Islet precursor cell (in vitro differentiated cells): ENCODE measurements around the gene DHRS7.

Experiments
- DNase-seq: peaks from one replicate; pipeline ENCODE4 v3.0.0-alpha.2; 2018

The DHRS7 gene

GRCh38 chr14:60184905-60185555 lies 19.8 kb upstream of the DHRS7 start:
- no peak for DNase-seq

GRCh38 chr14:60184146-60184904 lies 19.1 kb upstream of the DHRS7 start:
- no peak for DNase-seq

DNA sequence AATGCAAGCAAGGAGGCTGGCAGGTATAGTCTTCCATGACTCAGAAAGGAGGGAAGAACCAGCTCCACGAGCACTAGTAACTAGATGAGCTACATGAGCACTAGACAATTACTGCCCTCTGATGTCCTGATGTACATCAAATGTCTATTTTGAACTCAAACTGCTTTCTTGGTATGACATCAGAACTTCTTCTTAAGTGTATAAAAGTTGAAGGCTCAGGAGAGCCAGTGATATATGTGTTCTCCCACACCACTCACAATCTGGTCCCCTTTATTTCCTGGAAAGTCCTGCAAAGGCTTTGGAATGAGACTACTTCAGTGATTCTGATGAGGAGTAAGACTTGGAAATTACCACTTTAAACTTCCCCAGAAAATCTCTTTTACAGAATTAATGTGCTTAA lies 18.5 kb upstream of the DHRS7 start:
- DNase-seq, result no peak

DNA sequence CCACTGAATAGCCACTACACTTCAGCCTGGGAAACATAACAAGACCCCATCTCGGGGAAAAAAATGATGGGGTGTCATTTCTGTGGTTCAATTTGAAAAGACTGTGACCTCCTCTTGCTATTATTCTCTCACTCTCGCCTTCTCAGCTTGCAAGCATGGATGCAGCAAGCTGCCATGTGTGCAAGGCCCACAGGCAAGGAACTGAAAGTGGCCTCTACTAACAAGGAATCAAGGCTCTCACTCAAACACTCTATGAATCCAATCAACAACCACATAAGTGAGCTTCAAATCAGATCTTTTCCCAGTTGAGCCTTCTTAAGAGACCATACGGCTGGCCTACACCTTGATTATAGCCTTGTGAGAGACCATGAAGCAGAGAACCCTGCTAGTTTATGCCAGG lies 17.9 kb upstream of the DHRS7 start:
- DNase-seq, result no peak

GRCh38 chr14:60179431-60179869 lies 14.3 kb upstream of the DHRS7 start:
- DNase-seq, result no peak

DNA sequence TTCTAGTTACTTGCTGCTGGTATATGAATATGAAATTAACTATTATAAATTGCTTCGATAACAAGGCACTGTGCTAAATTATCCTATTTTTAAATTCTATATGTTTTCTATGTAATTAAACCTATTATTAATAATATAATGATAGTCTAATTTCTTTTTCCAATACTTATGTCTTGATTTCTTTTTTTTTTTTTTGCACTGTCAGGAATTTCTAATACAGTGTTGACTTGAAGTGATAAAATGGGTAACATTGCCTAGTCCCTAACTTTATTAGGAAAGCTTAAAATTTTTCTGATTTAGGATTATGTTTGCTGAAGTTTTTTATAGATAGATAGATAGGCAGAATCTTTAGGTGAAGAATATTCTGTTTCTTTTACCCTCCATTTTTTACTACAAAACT lies 13.6 kb upstream of the DHRS7 start:
- no peak for DNase-seq

- no peak for DNase-seq
These were observed 13.0 kb upstream of the DHRS7 start for GRCh38 chr14:60178164-60178563.

DNA sequence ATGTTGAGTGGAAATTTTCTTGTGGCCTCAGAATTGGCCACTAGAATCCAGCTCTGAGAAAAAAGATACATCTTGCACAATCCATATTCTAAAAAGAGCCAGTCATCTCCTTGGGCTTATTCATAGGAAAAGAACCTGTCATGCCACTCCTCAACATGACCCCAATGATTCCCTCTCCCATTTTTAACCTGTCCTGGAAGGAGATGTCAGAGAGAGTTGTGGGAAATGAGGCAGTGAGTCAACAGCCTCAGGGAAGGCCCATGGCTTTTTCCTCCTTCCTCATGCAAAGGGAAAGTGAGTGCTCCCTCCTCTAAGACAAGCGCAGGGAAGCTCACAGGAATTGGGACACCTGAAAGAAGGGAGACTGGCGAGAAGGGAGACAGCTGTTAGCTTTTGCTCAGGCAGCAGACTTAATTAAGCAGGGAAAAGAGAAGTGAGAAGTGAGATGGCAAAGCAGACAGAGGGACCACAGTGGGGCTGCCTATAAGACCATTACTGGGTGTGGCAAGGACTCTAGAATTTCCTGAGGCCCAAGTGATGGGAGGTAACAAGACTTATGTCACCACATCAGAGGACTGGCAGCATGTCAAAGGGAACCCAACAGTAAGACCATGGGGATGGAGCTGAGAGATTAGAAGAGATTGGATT lies 10.2 kb upstream of the DHRS7 start:
- no peak for DNase-seq

GRCh38 chr14:60174352-60175254 lies 9.4 kb upstream of the DHRS7 start:
- DNase-seq, result no peak

DNA sequence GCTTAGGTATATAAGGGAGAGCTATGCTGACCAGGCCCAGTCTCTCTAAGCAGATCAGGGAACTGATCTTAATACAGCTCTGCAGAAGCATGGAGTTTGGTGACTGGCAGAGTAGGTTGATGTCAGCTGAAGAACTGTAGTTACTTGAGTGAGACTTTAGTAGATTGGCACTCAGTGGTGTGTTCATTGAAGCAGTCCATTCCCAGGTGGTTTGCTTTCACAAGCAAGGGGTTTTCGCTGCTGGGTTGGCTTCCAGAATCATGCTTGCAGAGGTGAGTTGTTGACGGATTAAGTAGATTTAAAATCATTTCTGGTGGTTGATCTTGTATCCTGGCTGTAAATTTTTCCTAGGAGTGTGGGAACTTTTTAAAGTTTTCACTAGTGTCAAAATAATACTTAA lies 6.5 kb upstream of the DHRS7 start:
- no peak for DNase-seq

GRCh38 chr14:60170948-60171347 lies 5.8 kb upstream of the DHRS7 start:
- no peak for DNase-seq

DNA sequence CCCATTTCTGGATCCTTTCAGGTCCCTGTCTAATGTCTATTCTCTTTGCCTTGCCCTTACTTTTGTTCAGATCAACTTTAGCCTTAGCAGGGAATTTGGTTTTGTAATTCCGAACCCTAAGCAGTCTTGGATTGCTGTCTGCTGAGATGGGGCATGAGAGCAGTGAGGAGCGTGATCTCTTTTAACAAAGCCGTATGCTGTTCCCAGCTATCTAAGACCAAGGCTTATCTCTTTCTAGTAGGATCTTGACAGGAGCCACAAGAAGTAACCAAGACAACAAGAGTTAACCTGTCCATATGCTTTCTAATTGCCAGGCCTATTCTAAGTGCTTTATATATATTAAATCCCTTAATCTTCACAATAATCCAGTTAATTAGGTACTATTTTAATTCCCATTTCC lies 4.5 kb upstream of the DHRS7 start:
- no peak for DNase-seq

GRCh38 chr14:60166142-60166541 lies 944 bp upstream of the DHRS7 start:
- DNase-seq, result no peak

GRCh38 chr14:60165547-60165876 lies 314 bp upstream of the DHRS7 start:
- DNase-seq, result no peak

DNA sequence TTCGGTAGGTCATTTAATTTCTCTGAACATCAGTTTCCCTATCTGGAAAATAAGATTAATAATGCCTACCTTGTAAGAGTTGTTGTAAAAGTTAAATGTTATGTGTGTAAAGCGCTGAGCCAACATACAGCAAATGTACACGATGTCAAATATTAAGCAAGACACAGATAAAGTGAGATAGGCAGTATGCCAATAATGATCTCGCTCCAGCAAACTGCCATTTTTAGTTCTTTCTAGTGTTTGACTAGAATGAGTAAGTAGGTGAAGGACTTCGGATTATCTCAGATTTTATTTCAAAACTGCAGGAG lies 840 bp downstream of the DHRS7 start:
- DNase-seq, result no peak

- no peak for DNase-seq
These were observed 1.5 kb downstream of the DHRS7 start for GRCh38 chr14:60163693-60164092.

DNA sequence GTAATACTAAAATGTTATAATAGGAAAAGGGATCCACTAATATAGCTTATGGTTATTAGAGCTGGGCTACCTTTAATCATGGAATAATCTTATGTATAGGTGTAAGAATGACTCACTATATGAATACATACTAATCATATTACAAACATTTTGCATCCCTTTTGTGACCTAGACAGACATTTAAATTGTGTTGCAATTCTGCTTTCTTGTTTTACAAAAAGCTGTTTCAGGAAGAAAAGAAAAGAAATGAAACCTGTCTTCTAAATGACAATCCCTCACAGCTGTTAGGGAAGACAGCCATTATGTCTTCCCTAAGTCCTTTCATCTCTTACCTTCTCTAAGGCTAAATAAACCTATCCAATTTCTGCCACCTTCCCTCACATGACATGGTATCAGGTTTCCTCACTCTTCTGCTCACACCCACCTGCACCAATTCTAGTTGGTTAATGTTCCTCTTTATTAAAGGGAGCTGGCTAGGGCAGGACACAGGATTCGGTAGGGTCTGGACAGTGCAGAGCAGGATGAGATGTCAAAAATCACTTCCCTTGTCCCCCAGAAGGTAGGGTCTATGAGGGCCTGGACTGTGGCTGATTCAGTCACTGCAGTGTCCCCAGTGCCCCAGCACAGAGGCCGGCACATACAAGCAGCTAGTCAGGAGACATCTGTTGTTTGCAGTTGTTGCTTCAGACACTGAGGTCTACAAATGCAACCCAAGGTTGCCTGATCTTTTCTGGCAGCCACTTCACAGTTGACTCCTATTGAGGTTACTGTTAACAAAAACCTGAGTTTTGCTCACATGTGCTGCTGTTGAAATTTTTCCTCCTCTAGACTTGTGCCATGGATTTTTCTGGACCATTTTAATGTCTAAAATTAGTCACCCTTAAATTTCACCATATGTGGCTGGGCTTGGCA lies 3.7 kb downstream of the DHRS7 start:
- DNase-seq, result no peak

GRCh38 chr14:60160422-60160821 lies 4.8 kb downstream of the DHRS7 start:
- DNase-seq, result no peak

- DNase-seq, result no peak
These were observed 10.5 kb downstream of the DHRS7 start for GRCh38 chr14:60154671-60155070.

GRCh38 chr14:60153991-60154390 lies 11.2 kb downstream of the DHRS7 start:
- DNase-seq, result no peak

- no peak for DNase-seq
These were observed 13.5 kb downstream of the DHRS7 start for GRCh38 chr14:60151715-60152114.

DNA sequence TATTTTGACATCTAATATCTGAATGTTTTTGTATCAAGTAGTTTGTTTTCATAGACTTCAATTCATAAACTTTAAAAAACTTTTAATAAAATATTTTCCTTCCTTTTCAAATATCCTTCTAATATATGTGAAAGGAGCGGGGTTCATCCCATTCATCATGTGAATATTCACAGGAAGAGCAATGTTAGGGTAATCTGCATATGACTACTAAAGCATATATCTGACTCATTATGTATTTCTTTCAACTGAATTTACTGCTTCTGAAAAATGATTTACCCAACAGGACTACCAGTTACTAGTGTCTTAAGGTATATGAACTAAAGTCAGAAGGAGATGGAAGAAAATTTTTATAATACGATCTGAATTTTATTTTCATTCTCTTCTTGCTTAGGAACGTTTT lies 30.5 kb downstream of the DHRS7 start:
- DNase-seq, result no peak
